K562 (cell line): ENCODE measurements around the gene TEX54. TPM values are rescaled to one million over a fixed set of nuclear protein-coding genes. Genes with fewer than 3 reads are reported as not detected.

Experiments
- ARID3B ChIP-seq: fragments of 250-450 bp; sonication (Bioruptor Pico); IDR thresholded peaks from 2 replicates; pipeline ENCODE4 v1.4.0; 2020; ENCODE audit warnings: borderline replicate concordance
- BRCA1 ChIP-seq, 2 experiments: fragments of 450-650 bp in 1 of 2; sonication (generic) in 1 of 2; formaldehyde crosslinking in 1 of 2; IDR thresholded peaks; 2 replicates each; pipeline versions ENCODE4 v1.5.0 to v1.6.1; 2017 to 2020; ENCODE audit warnings: mild to moderate bottlenecking in 1 of 2, missing genetic modification reagents in 1 of 2
- BRF2 ChIP-seq: IDR thresholded peaks from 3 replicates; pipeline ENCODE4 v1.6.1; 2011; ENCODE audit warnings: borderline replicate concordance, mild to moderate bottlenecking; ENCODE audit not compliant: insufficient read length, insufficient read depth
- CHD2 ChIP-seq: IDR thresholded peaks from 2 replicates; pipeline ENCODE4 v1.6.1; 2011; ENCODE audit warnings: low read depth, low read length
- EP400 ChIP-seq: fragments of 450-650 bp; IDR thresholded peaks from 2 replicates; pipeline ENCODE4 v1.6.1; 2017; ENCODE audit warnings: antibody characterized with exemption, mild to moderate bottlenecking, moderate library complexity
- GMEB1 ChIP-seq: fragments of 250-450 bp; sonication (Bioruptor Pico); IDR thresholded peaks from 2 replicates; pipeline ENCODE4 v1.4.0; 2020; ENCODE audit warnings: mild to moderate bottlenecking
- HES1 ChIP-seq: fragments of 450-650 bp; IDR thresholded peaks from 2 replicates; pipeline ENCODE4 v1.6.1; 2016; ENCODE audit warnings: low read depth, mild to moderate bottlenecking, moderate library complexity
- HOMEZ ChIP-seq: fragments of 250-450 bp; sonication (Bioruptor Pico); IDR thresholded peaks from 2 replicates; pipeline ENCODE4 v1.4.0; 2020; ENCODE audit warnings: mild to moderate bottlenecking, moderate library complexity
- MLX ChIP-seq, 2 experiments: fragments of 450-650 bp in 1 of 2; sonication (generic) in 1 of 2; formaldehyde crosslinking; conservative IDR thresholded peaks; 2 replicates each; pipeline versions ENCODE4 v1.4.0 to v1.8.1; 2020 to 2022; ENCODE audit warnings: mild to moderate bottlenecking in 1 of 2, missing genetic modification reagents in 1 of 2
- MXI1 ChIP-seq: IDR thresholded peaks from 2 replicates; pipeline ENCODE4 v1.6.1; 2011; ENCODE audit warnings: low read depth, mild to moderate bottlenecking, improper control_type of control experiment, low read length
- NFYB ChIP-seq: IDR thresholded peaks from 2 replicates; pipeline ENCODE4 v1.6.1; 2011; ENCODE audit warnings: mild to moderate bottlenecking, moderate library complexity; ENCODE audit not compliant: insufficient read length; ENCODE audit errors: extremely low read depth
- RAD51 ChIP-seq: fragments of 450-650 bp; IDR thresholded peaks from 2 replicates; pipeline ENCODE4 v1.7.1; 2016; ENCODE audit warnings: low read depth, mild to moderate bottlenecking, borderline replicate concordance
- RB1 ChIP-seq: fragments of 450-650 bp; IDR thresholded peaks from 2 replicates; pipeline ENCODE4 v1.6.1; 2017; ENCODE audit warnings: low read depth, mild to moderate bottlenecking
- SREBF1 ChIP-seq: fragments of 150-350 bp; IDR thresholded peaks from 2 replicates; pipeline ENCODE4 v1.6.1; 2014; ENCODE audit warnings: antibody characterized with exemption, low read depth, low read length, borderline replicate concordance
- TAL1 ChIP-seq: fragments of 450-650 bp; IDR thresholded peaks from 2 replicates; pipeline ENCODE4 v1.6.1; 2016; ENCODE audit warnings: mild to moderate bottlenecking
- ZNF311 ChIP-seq: fragments of 250-450 bp; sonication (Bioruptor Pico); IDR thresholded peaks from 2 replicates; pipeline ENCODE4 v1.4.0; 2020; ENCODE audit warnings: mild to moderate bottlenecking, moderate library complexity
- ZNF324 ChIP-seq: fragments of 250-450 bp; sonication (Bioruptor Pico); IDR thresholded peaks from 2 replicates; pipeline ENCODE4 v1.4.0; 2020; ENCODE audit warnings: mild to moderate bottlenecking
- ZNF76 ChIP-seq: fragments of 250-450 bp; sonication (Bioruptor Pico); IDR thresholded peaks from 2 replicates; pipeline ENCODE4 v1.4.0; 2020; ENCODE audit warnings: mild to moderate bottlenecking, moderate library complexity, borderline replicate concordance
- polyA plus RNA-seq, 8 experiments: library from polyadenylated mRNA; depleted of rRNA in 4 of 8; stranded (reverse) in 5 of 8; unstranded in 3 of 8; fragments of >200 nt; fragmentation: Nextera tagmentation in 2 of 8; fragmentation: Illumina TruSeq in 1 of 8; extraction: Ambion mirVana in 2 of 8; extraction: Trizol in 1 of 8; gene quantifications; 2 replicates each; pipeline versions ENCODE4 v1.2.1 to v1.2.3, GENCODE V29; 2011 to 2014; ENCODE audit warnings: inconsistent platforms in 1 of 8, missing spikeins in 1 of 8
- total RNA-seq, 7 experiments: library from RNA; depleted of rRNA in 6 of 7; stranded (reverse); fragments of >200 nt in 6 of 7; fragmentation: Illumina TruSeq in 2 of 7; extraction: Trizol in 2 of 7; gene quantifications; 2 replicates each; pipeline versions ENCODE4 v1.2.1 to v1.2.3, GENCODE V29; 2011 to 2021; ENCODE audit warnings: low replicate concordance in 1 of 7

The TEX54 gene
- total and polyA plus RNA-seq, 9 of the 15 experiments (the other 6 are each of a cell fraction or from before 2014, with no cell fraction given), result not detected

GRCh38 chr11:62841361-62842170, 8.9 kb upstream of the TEX54 start (continued):
- TF ChIP-seq ZNF324 (peak; percentile 89), RB1 (peak; percentile 92), RAD51 (no peak; the same call in 1 of the 2 replicates), GMEB1 (peak; percentile 61; the same call in 1 of the 2 replicates), ZNF311 (CRISPR knock-in tag) (no peak; the same call in 1 of the 2 replicates), SREBF1 (no peak), ARID3B (0 out of 2 replicates have a peak, but pooled peaks have one; percentile 89), EP400 (peak; percentile 86), MXI1 (peak; percentile 95), BRF2 (no peak), ZNF76 (CRISPR knock-in tag) (peak; percentile 83; the same call in 1 of the 2 replicates), HOMEZ (CRISPR knock-in tag) (no peak), NFYB (peak; percentile 20), BRCA1 (IDR thresholded peaks at IDR 0.05) (no peak), BRCA1 (CRISPR knock-in tag; IDR thresholded peaks at IDR 0.05) (no peak), HES1 (peak; percentile 73), TAL1 (peak; percentile 44; the same call in 1 of the 2 replicates), CHD2 (peak; percentile 82), MLX (CRISPR knock-in tag; conservative IDR thresholded peaks at IDR 0.05) (peak; percentile 82 to 100; a peak in 3 of 4 replicates)
